ENCODE measurements around the gene FREM1. TPM values are rescaled to one million over a fixed set of nuclear protein-coding genes. Genes with fewer than 3 reads are reported as not detected.

Gene FREM1
- total RNA-seq, 4 donors from 2014 or later: 1.3 to 5.0 (median 2.2) TPM

DNA sequence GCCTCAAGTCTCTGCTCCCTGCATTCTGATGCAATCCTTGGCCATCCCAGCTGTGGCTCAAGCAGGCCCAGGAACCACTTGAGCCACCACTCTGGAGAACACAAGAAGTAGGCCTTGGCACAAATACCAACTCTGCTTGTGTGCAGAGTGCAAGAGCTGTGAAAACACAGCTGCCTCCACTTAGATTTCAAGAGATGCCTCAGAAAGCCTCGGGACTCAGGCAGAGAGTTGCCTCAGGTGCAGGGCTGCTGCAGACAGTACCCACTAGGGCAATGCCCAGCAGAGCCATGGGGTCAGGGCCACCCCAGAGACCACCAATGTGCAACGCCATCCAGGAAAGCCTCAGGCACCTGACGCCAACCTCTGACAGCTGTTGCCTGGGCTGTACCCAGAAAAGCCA, 82.4 kb downstream of the FREM1 start:
- no peak for ATAC-seq (ENCODE audit: low FRiP score)
- DNase-seq (ENCODE audit: low spot score): no peak
- TF ChIP-seq, protein P1, sequence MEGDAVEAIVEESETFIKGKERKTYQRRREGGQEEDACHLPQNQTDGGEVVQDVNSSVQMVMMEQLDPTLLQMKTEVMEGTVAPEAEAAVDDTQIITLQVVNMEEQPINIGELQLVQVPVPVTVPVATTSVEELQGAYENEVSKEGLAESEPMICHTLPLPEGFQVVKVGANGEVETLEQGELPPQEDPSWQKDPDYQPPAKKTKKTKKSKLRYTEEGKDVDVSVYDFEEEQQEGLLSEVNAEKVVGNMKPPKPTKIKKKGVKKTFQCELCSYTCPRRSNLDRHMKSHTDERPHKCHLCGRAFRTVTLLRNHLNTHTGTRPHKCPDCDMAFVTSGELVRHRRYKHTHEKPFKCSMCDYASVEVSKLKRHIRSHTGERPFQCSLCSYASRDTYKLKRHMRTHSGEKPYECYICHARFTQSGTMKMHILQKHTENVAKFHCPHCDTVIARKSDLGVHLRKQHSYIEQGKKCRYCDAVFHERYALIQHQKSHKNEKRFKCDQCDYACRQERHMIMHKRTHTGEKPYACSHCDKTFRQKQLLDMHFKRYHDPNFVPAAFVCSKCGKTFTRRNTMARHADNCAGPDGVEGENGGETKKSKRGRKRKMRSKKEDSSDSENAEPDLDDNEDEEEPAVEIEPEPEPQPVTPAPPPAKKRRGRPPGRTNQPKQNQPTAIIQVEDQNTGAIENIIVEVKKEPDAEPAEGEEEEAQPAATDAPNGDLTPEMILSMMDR (IDR thresholded peaks at IDR 0.05): no peak

DNA sequence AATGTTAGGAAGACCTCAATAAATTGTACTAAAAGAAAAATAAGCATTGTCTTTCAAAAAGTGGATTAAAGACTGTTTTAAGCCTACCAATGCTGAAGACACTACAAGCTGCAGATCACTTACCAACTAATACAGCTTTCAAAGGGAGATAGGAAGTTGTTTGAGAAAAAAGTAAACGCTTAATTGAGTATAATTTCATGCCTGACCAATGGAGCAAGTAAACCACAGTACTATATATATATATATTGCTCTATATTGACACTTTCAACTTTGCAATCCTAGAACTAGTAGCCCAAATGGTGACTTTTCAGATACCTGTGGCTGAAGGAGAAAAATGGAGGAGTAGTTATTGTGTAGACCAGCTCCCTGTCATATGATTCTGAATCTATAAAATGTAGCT, 85.7 kb downstream of the FREM1 start:
- TF ChIP-seq, protein P1 (IDR thresholded peaks at IDR 0.05): no peak
- DNase-seq (ENCODE audit: low spot score): no peak
- no peak for ATAC-seq (ENCODE audit: low FRiP score)

DNA sequence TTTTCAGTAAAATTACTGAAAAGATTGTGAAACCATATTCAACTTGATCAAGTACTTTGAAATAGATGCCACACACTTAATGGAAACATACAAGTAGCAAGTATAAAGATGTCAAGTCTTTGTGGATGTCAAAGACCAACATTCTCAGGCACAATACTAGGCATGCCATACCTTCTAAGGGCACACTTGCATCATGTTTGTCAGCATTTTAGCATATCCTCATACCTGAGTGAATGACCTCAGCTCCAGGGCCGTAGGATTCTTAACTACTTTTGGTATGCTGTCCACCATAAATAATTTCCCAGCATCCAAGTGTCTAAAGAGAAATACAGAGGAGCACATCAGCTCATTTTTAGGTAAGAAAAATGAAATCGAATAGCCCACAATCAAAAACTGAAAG, 86.4 kb downstream of the FREM1 start:
- DNase-seq (ENCODE audit: low spot score) (no peak), ATAC-seq (ENCODE audit: low FRiP score) (no peak)
- TF ChIP-seq, protein P1 (IDR thresholded peaks at IDR 0.05): no peak

DNA sequence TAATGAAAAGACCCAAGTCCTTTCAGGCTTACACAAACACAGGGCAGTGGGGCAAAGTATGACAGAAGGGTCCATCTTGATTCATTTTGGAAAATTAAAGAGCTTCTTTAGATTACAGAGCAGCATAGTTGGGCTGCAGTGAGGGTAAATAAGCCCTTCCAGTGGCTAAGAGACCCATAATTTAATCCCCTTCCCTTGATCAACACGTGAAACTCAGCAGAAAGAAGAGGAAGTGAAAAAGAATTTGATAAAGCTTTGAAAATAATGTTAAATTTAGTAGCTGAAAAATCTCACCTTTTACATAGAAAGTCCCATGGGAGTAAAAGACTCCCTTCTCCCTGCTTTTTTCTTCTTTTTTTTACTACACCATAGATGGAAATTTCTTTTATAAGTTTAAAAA, 87.6 kb downstream of the FREM1 start:
- no peak for ATAC-seq (ENCODE audit: low FRiP score)
- TF ChIP-seq, protein P1 (IDR thresholded peaks at IDR 0.05): no peak
- no peak for DNase-seq (ENCODE audit: low spot score)

DNA sequence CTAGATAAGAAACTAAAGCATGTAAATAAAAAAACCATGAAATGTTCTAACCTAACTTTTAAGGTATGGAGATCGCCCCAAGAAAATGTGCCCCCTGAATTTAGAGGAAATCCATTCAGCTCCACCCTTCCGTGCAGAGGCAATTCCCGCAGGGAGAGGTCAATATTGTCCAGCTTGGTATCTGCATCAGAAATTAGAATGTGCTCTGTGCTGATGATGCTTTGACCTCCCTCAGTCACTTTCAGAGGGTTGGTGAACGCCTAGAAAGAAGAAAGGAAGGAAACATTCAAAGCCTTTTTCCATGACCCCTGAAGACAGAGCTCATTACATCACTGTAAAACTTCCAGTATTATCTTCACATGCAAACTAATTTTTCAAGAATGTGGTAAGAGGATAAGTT, 91.0 kb downstream of the FREM1 start:
- TF ChIP-seq, protein P1 (IDR thresholded peaks at IDR 0.05): no peak
- no peak for ATAC-seq (ENCODE audit: low FRiP score)
- no peak for DNase-seq (ENCODE audit: low spot score)

DNA sequence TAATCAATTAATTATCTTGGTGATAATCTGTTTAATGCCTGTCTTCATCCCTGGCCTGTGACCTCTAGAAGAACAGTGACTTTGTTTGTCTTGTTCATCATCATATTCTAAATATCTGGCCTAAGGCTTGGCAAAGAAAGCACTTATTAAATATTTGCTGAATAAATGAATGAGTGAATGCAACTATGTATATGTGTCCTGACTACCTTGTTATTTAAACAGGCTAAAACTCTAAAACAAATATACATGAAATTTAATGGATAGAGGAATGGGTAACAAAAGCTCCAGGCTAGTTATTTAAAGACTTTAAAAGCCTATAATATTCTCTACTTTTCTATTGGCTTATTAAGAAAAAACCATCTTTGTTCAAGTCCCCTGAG, 96.0 kb downstream of the FREM1 start:
- no peak for ATAC-seq (ENCODE audit: low FRiP score)
- TF ChIP-seq, protein P1 (IDR thresholded peaks at IDR 0.05): no peak
- DNase-seq (ENCODE audit: low spot score): no peak

DNA sequence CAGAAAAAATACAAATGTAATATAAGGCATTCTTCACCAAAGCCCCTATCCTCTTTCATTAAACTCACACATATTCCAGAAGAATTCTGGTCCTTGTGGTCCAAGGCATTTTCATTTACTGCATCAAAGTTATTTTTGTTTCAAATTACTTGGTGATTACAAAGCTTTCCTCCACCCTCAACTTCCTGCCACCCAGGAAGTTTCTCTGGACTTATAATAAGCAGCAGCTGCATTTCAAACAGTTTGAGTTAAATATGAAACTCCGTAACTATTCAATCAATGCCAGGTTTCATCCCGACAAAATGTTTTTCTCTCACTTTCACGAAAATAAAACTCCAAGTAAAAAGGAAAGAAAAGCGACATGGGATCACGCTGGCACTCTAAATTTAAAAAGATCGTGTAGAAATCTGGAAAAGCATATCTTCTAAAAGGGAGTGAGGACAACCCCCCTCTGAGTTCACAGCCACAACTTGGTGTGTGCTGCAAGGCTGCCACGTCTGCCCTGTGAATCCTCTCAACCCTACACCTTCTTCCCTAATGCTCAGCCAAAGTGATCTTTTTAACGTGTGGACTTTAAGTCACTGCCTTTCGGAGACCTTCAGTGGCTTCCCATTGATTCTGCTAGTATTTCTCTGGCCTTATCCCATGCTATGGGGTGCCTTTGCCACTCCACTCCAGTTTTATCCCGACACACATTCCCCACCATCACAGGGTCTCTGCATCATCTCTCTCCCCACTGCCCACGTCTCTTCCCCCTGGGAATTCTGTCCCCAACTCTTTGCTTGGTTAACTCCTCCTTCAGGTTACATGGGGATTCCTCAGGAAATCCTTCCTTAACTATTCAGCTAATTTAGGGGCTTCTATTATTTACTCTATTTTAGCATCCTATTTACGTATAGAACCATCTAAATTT, 96.6 kb downstream of the FREM1 start:
- ATAC-seq (ENCODE audit: low FRiP score) (no peak), DNase-seq (ENCODE audit: low spot score) (no peak)
- TF ChIP-seq, protein P1 (IDR thresholded peaks at IDR 0.05): no peak
